ENCODE results near the gene ACSBG1.
"Not testable (repeated sequence)": the region's sequence is repeated elsewhere in the genome, so short reads cannot be mapped to it uniquely, and the experiment has no call there.

Gene ACSBG1

GRCh38 chr15:78162038-78162437 is 72.3 kb downstream of the ACSBG1 start:
- no peak for DNase-seq

GRCh38 chr15:78159395-78159794 is 75.0 kb downstream of the ACSBG1 start:
- no peak for DNase-seq

GRCh38 chr15:78157203-78157602 is 77.2 kb downstream of the ACSBG1 start:
- no peak for DNase-seq

- DNase-seq = no peak
These were observed 77.7 kb downstream of the ACSBG1 start for GRCh38 chr15:78156653-78157052.

- no peak for DNase-seq
These were observed 78.9 kb downstream of the ACSBG1 start for GRCh38 chr15:78155355-78155939.

- DNase-seq = no peak
These were observed 79.4 kb downstream of the ACSBG1 start for GRCh38 chr15:78154955-78155354.

GRCh38 chr15:78151075-78151474 is 83.3 kb downstream of the ACSBG1 start:
- DNase-seq = not testable (repeated sequence)

- no peak for DNase-seq
These were observed 84.3 kb downstream of the ACSBG1 start for GRCh38 chr15:78149805-78150751.

GRCh38 chr15:78149068-78149804 is 85.1 kb downstream of the ACSBG1 start, which contains the start of gene IDH3A:
IDH3A (plus strand) TSS chr15:78149362; CDS start chr15:78149404, 42 bp downstream.
- DNase-seq = peak; percentile 97 to 100 (median 100)

- DNase-seq = no peak
These were observed 85.8 kb downstream of the ACSBG1 start for GRCh38 chr15:78148392-78149067.

GRCh38 chr15:78147566-78147965 is 86.8 kb downstream of the ACSBG1 start:
- DNase-seq = no peak

- DNase-seq = no peak
These were observed 87.8 kb downstream of the ACSBG1 start for GRCh38 chr15:78146425-78147154.

- DNase-seq = no peak
These were observed 92.0 kb downstream of the ACSBG1 start for GRCh38 chr15:78142332-78142731.

GRCh38 chr15:78140292-78140691 is 94.1 kb downstream of the ACSBG1 start:
- DNase-seq = no peak

- DNase-seq = no peak
These were observed 94.8 kb downstream of the ACSBG1 start for GRCh38 chr15:78139578-78139977.

GRCh38 chr15:78133801-78134200 is 100.6 kb downstream of the ACSBG1 start:
- DNase-seq = no peak

- DNase-seq = peak; percentile 61 to 80 (median 64)
These were observed 102.9 kb downstream of the ACSBG1 start, which contains the start of gene CIB2 for GRCh38 chr15:78131295-78132061. CIB2 (minus strand) TSS chr15:78131445; CDS start chr15:78131215, 230 bp downstream.

- no peak for DNase-seq
These were observed 103.7 kb downstream of the ACSBG1 start for GRCh38 chr15:78130466-78131294.

- no peak for DNase-seq
These were observed 104.5 kb downstream of the ACSBG1 start for GRCh38 chr15:78129751-78130287.
